ENCODE measurements around the gene PFKFB4. TPM values are rescaled to one million over a fixed set of nuclear protein-coding genes. Genes with fewer than 3 reads are reported as not detected.

Gene PFKFB4
- total and polyA plus RNA-seq, 2 experiments from 2014 or later: 8.6 to 22.9 TPM

- peaks cover 12% of the 10 kb centered on the region for H3K4me1 Mint-ChIP-seq
- ATAC-seq: peak; percentile 33
Measured at GRCh38 chr3:48594417-48595049, 37.9 kb upstream of the PFKFB4 start.

GRCh38 chr3:48593337-48593736, 36.7 kb upstream of the PFKFB4 start:
- Mint-ChIP-seq H3K27ac (no peak overlapping the region), H3K4me3 (no peak overlapping the region), H3K9me3 (no peaks in the 10 kb centered on the region), H3K4me1 (peaks cover 15% of the 10 kb centered on the region), H3K27me3 (ENCODE audit: insufficient read depth, low read depth, poor library complexity) (peaks cover 22% of the 10 kb centered on the region), H3K36me3 (ENCODE audit: low read depth) (peaks cover 6% of the 10 kb centered on the region)
- Histone ChIP-seq H4K20me1 (replicated peaks; ENCODE audit: insufficient read depth) (no peaks in the 10 kb centered on the region; the same call in 1 of the 2 replicates), H3F3A (replicated peaks; ENCODE audit: low read depth) (0 out of 2 replicates have a peak, but pooled peaks cover 7% of the 10 kb centered on the region), H2AFZ (no peak overlapping the region), H3K27ac (ENCODE audit: low read depth) (no peak overlapping the region), H3K9me2 (ENCODE audit: insufficient read depth) (no peaks in the 10 kb centered on the region), H3K4me1 (ENCODE audit: insufficient read depth) (peaks cover 17% of the 10 kb centered on the region; the same call in 1 of the 2 replicates), H3K4me3 (no peak overlapping the region), H3K4me2 (no peak overlapping the region), H3K79me2 (replicated peaks; ENCODE audit: insufficient read depth) (no peaks in the 10 kb centered on the region), H3K27me3 (ENCODE audit: insufficient read depth) (peaks cover 11% of the 10 kb centered on the region; the same call in 1 of the 2 replicates), H3K36me3 (ENCODE audit: insufficient read depth) (no peaks in the 10 kb centered on the region)
- DNase-seq (ENCODE audit: low spot score): no peak
- ATAC-seq: no peak
- TF ChIP-seq EZH2 (IDR thresholded peaks at IDR 0.05; ENCODE audit: low read depth, unreplicated experiment) (no peak), ETS1 (IDR thresholded peaks at IDR 0.05) (no peak), STAT1 (IDR thresholded peaks at IDR 0.05; ENCODE audit: unreplicated experiment) (no peak), ZNF331 (CRISPR knock-in tag; IDR thresholded peaks at IDR 0.05; ENCODE audit: low read depth) (no peak), JUNB (IDR thresholded peaks at IDR 0.05; ENCODE audit: unreplicated experiment) (no peak), EZH2phosphoT487 (IDR thresholded peaks at IDR 0.05; ENCODE audit: unreplicated experiment) (no peak), CTCF (conservative IDR thresholded peaks at IDR 0.05; ENCODE audit: low read depth in 2 of 2) (no peak), NANOG (IDR thresholded peaks at IDR 0.05; ENCODE audit: borderline replicate concordance) (no peak), ZNF114 (CRISPR knock-in tag; IDR thresholded peaks at IDR 0.05) (no peak)

More at GRCh38 chr3:48594417-48595049, 37.9 kb upstream of the PFKFB4 start:
- Mint-ChIP-seq H3K27me3 (ENCODE audit: insufficient read depth, low read depth, poor library complexity) (peaks cover 22% of the 10 kb centered on the region), H3K9me3 (no peaks in the 10 kb centered on the region), H3K27ac (no peak overlapping the region), H3K4me3 (peak overlapping the region; percentile 60; the same call in 2 of the 3 replicates), H3K36me3 (ENCODE audit: low read depth) (peaks cover 16% of the 10 kb centered on the region)
- Histone ChIP-seq H3K79me2 (replicated peaks; ENCODE audit: insufficient read depth) (no peaks in the 10 kb centered on the region), H3K4me3 (peak overlapping the region; percentile 59), H3K36me3 (ENCODE audit: insufficient read depth) (0 out of 2 replicates have a peak, but pooled peaks cover 6% of the 10 kb centered on the region), H3K27me3 (ENCODE audit: insufficient read depth) (peaks cover 11% of the 10 kb centered on the region; the same call in 1 of the 2 replicates), H3K4me1 (ENCODE audit: insufficient read depth) (peaks cover 17% of the 10 kb centered on the region; the same call in 1 of the 2 replicates), H3K27ac (ENCODE audit: low read depth) (no peak overlapping the region), H3F3A (replicated peaks; ENCODE audit: low read depth) (0 out of 2 replicates have a peak, but pooled peaks cover 7% of the 10 kb centered on the region), H4K20me1 (replicated peaks; ENCODE audit: insufficient read depth) (no peaks in the 10 kb centered on the region; the same call in 1 of the 2 replicates), H3K9me2 (ENCODE audit: insufficient read depth) (no peaks in the 10 kb centered on the region), H3K4me2 (peak overlapping the region; percentile 88), H2AFZ (peak overlapping the region; percentile 94)
- no peak for TF ChIP-seq STAT1 (IDR thresholded peaks at IDR 0.05; ENCODE audit: unreplicated experiment)
- DNase-seq (ENCODE audit: low spot score): peak; percentile 68
